ENCODE results near the gene NDUFS1. TPM values are rescaled to one million over a fixed set of nuclear protein-coding genes. Genes with fewer than 3 reads are reported as not detected.

The NDUFS1 gene
- total and polyA plus RNA-seq, 12 donors = 53.8 to 670 (median 550) TPM

DNA sequence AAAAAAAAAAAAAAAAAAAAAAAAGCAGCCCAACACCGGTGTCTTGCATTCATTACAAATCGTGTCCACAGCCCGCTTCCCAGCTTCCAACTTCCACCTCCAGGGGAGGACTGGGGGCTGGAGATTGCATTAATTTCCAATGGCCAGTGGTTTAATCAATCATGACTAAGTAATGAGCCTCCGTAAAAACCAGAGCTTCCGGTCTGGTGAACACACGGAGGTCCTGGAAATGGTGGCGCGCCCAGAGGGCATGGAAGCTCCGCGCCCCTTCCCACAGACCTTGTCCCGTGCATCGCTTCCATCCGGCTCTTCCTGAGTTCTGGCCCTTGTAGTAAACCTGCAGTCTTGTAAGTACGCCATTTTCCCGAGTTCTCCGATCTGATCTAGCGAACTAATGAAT is 44.1 kb upstream of the NDUFS1 start:
- intact Hi-C loops (cut with DNase I) = no loop called here
- no peak overlapping the region for H3K4me3 ChIP-seq
- H3K9me3 ChIP-seq = no peaks in the 10 kb centered on the region
- no peaks in the 10 kb centered on the region for H3K36me3 ChIP-seq
- 95 to 96% methylated on average over 17 of the region's 17 CpGs for WGBS, 2 donors
- no peak overlapping the region for H3K27ac ChIP-seq
- DNase-seq (no peak), ATAC-seq (no peak)
- H3K27me3 ChIP-seq = peaks cover 0 to 8% (median 0%) of the 10 kb centered on the region in 7 donors
- H3K4me1 ChIP-seq = no peaks in the 10 kb centered on the region
- no peak for TF ChIP-seq CTCF (IDR thresholded peaks at IDR 0.05)

GRCh38 chr2:206202446-206202845 is 43.2 kb upstream of the NDUFS1 start:
- no peak for TF ChIP-seq CTCF (IDR thresholded peaks at IDR 0.05)
- no peak for ATAC-seq
- H3K9me3 ChIP-seq = no peaks in the 10 kb centered on the region
- no peak for DNase-seq
- no peak overlapping the region for H3K27ac ChIP-seq
- H3K4me1 ChIP-seq = no peaks in the 10 kb centered on the region
- no peaks in the 10 kb centered on the region for H3K36me3 ChIP-seq
- intact Hi-C loops (cut with DNase I) = no loop called here
- 83% methylated on average over 11 to 16 of the region's 16 CpGs for WGBS, 2 donors
- H3K27me3 ChIP-seq = peaks cover 0 to 8% (median 0%) of the 10 kb centered on the region in 7 donors
- H3K4me3 ChIP-seq = no peak overlapping the region

GRCh38 chr2:206201075-206201848 is 42.0 kb upstream of the NDUFS1 start:
- no peak overlapping the region for H3K4me3 ChIP-seq
- ATAC-seq (no peak), DNase-seq (no peak)
- no peaks in the 10 kb centered on the region for H3K36me3 ChIP-seq
- no peak for TF ChIP-seq CTCF (IDR thresholded peaks at IDR 0.05)
- no peaks in the 10 kb centered on the region for H3K9me3 ChIP-seq
- 79 to 82% methylated on average over 5 of the region's 5 CpGs for WGBS, 2 donors
- no peaks in the 10 kb centered on the region for H3K4me1 ChIP-seq
- H3K27me3 ChIP-seq = peaks cover 0 to 8% (median 0%) of the 10 kb centered on the region in 7 donors
- no peak overlapping the region for H3K27ac ChIP-seq
- intact Hi-C loops (cut with DNase I) = no loop called here

DNA sequence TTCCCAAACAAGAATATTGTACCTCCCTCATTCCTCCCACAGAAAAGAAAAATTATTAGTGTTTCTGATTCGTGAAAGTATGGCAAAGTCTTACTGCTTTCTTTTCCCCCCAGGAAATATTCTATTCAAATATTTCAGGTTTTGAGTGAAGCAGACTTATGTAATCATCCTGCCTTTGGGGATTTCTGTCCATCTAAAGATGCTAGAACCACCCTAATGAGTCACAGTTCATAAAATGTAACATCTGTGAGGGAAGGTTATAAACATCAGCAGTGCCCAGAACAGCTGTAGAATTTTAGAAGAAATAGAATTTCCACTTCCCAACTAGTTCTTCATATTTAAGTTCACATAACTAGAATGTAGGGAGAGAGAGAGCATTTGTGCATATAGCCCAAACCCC is 39.4 kb upstream of the NDUFS1 start:
- Histone ChIP-seq H3K27ac (peak overlapping the region in 3 of 10 donors; percentile 21 to 27 (median 22)), H3K9me3 (no peaks in the 10 kb centered on the region), H3K4me1 (peaks cover 0 to 5% (median 0%) of the 10 kb centered on the region in 9 donors), H3K36me3 (no peaks in the 10 kb centered on the region), H3K27me3 (peaks cover 0 to 8% (median 0%) of the 10 kb centered on the region in 7 donors), H3K4me3 (no peak overlapping the region)
- DNase-seq = no peak
- intact Hi-C loops (cut with DNase I) = no loop called here
- ATAC-seq = peak in 2 of 8 donors; percentile 51 to 75
- 50 to 59% methylated on average over 1 of the region's 1 CpG for WGBS, 2 donors
- TF ChIP-seq CTCF (IDR thresholded peaks at IDR 0.05) = no peak

Data from heart right ventricle (tissue), 16 donors.